Mesodermal cell (in vitro differentiated cells): Measurements from ENCODE around the gene MYO19. TPM values are rescaled to one million over a fixed set of nuclear protein-coding genes. Genes with fewer than 3 reads are reported as not detected.

Experiments used
- H3K27ac ChIP-seq: 2 replicates; pipeline ENCODE4 v1.7.0; 2013; ENCODE audit warnings: mild to moderate bottlenecking, low read depth, low read length, moderate library complexity; ENCODE audit not compliant: severe bottlenecking
- H3K36me3 ChIP-seq: 2 replicates; pipeline ENCODE4 v1.7.1; 2013; ENCODE audit warnings: mild to moderate bottlenecking, low read length, moderate library complexity; ENCODE audit not compliant: control insufficient read depth, insufficient read depth
- H3K4me1 ChIP-seq: one replicate; pipeline ENCODE4 v1.7.1; 2013; ENCODE audit warnings: mild to moderate bottlenecking, low read length; ENCODE audit not compliant: insufficient read depth, control insufficient read depth, poor library complexity, severe bottlenecking
- H3K4me3 ChIP-seq: 2 replicates; pipeline ENCODE4 v1.7.0; 2013; ENCODE audit warnings: low read length, control low read depth, mild to moderate bottlenecking; ENCODE audit not compliant: insufficient read depth, poor library complexity, severe bottlenecking; ENCODE audit errors: extremely low read depth
- H3K9me3 ChIP-seq: 2 replicates; pipeline ENCODE4 v1.7.1; 2013; ENCODE audit warnings: mild to moderate bottlenecking, low read length, moderate library complexity; ENCODE audit not compliant: control insufficient read depth
- WGBS, 2 experiments: methylation state at CpG; one replicate each; pipeline ENCODE4 v1.1.5; 2013; ENCODE audit warnings: missing lambda C conversion rate in 2 of 2; ENCODE audit not compliant: insufficient coverage in 2 of 2; 5-methylcytosine and 5-hydroxymethylcytosine counted together
- polyA plus RNA-seq, 2 experiments: library from polyadenylated mRNA; stranded (reverse); fragments of 50-300 nt; gene quantifications; one replicate each; pipeline ENCODE4 v1.2.3, GENCODE V29; 2013

The MYO19 gene
- polyA plus RNA-seq (2013, experiment 1 of 2): 46.2 TPM
- polyA plus RNA-seq (2013, experiment 2 of 2): 36.0 TPM

GRCh38 chr17:36534840-36535668 is at the start of gene MYO19, which contains the start of gene PIGW:
Gene MYO19 (minus strand): TSS chr17:36534868. CDS start chr17:36532538, 2,330 bp downstream.
Gene PIGW (plus strand): TSS chr17:36534987. CDS start chr17:36537102, 2,115 bp downstream.
- H3K4me3 ChIP-seq: peak within 1 kb of the TSS; percentile 80
- peak within 1 kb of the TSS; percentile 95 for H3K27ac ChIP-seq
- peaks cover 71% of the 10 kb centered on the region for H3K36me3 ChIP-seq
- 1% methylated on average over 67 to 75 of the region's 83 CpGs for WGBS, 2 experiments
- no peaks in the 10 kb centered on the region for H3K9me3 ChIP-seq
- H3K4me1 ChIP-seq: peaks cover 4% of the 10 kb centered on the region

- H3K9me3 ChIP-seq: no peaks in the 10 kb centered on the region
- no peaks in the 10 kb centered on the region for H3K4me1 ChIP-seq
- H3K36me3 ChIP-seq: peaks cover 93% of the 10 kb centered on the region
- WGBS, 2 experiments: 100% methylated on average over 1 of the region's 1 CpG; no CpG with 5 or more reads in 1 of the 2 experiments
- no peak overlapping the region for H3K4me3 ChIP-seq
- H3K27ac ChIP-seq: no peak overlapping the region
These were observed 49.1 kb upstream of the MYO19 start for GRCh38 chr17:36583787-36584186.

- peaks cover 78% of the 10 kb centered on the region for H3K36me3 ChIP-seq
- H3K4me1 ChIP-seq: no peaks in the 10 kb centered on the region
- WGBS, 2 experiments: 100% methylated on average over 1 of the region's 2 CpGs
- no peak overlapping the region for H3K4me3 ChIP-seq
- H3K9me3 ChIP-seq: no peaks in the 10 kb centered on the region
- no peak overlapping the region for H3K27ac ChIP-seq
These were observed 44.0 kb upstream of the MYO19 start for GRCh38 chr17:36578671-36579070.

- H3K9me3 ChIP-seq: no peaks in the 10 kb centered on the region
- no peak overlapping the region for H3K4me3 ChIP-seq
- H3K27ac ChIP-seq: no peak overlapping the region
- H3K4me1 ChIP-seq: no peaks in the 10 kb centered on the region
- peaks cover 82% of the 10 kb centered on the region for H3K36me3 ChIP-seq
- 100% methylated on average over 1 to 2 of the region's 2 CpGs for WGBS, 2 experiments
These were observed 42.1 kb upstream of the MYO19 start for GRCh38 chr17:36576793-36577192.

GRCh38 chr17:36575028-36575427 is 40.4 kb upstream of the MYO19 start:
- 94 to 97% methylated on average over 6 to 9 of the region's 12 CpGs for WGBS, 2 experiments
- Histone ChIP-seq H3K27ac (no peak overlapping the region), H3K4me3 (no peak overlapping the region), H3K4me1 (no peaks in the 10 kb centered on the region), H3K36me3 (peaks cover 81% of the 10 kb centered on the region), H3K9me3 (no peaks in the 10 kb centered on the region)

- Histone ChIP-seq H3K4me1 (no peaks in the 10 kb centered on the region), H3K36me3 (peaks cover 89% of the 10 kb centered on the region), H3K27ac (no peak overlapping the region), H3K9me3 (no peaks in the 10 kb centered on the region), H3K4me3 (no peak overlapping the region)
- 100% methylated on average over 3 of the region's 4 CpGs for WGBS, 2 experiments
These were observed 31.4 kb upstream of the MYO19 start for GRCh38 chr17:36566081-36566480.

- Histone ChIP-seq H3K9me3 (no peaks in the 10 kb centered on the region), H3K4me1 (no peaks in the 10 kb centered on the region), H3K27ac (no peak overlapping the region), H3K36me3 (peaks cover 54% of the 10 kb centered on the region), H3K4me3 (no peak overlapping the region)
- WGBS, 2 experiments: 93 to 94% methylated on average over 2 of the region's 3 CpGs
These were observed 18.8 kb upstream of the MYO19 start for GRCh38 chr17:36553459-36553858.

- no peak overlapping the region for H3K27ac ChIP-seq
- H3K36me3 ChIP-seq: peaks cover 41% of the 10 kb centered on the region
- H3K4me3 ChIP-seq: no peak overlapping the region
- no peaks in the 10 kb centered on the region for H3K9me3 ChIP-seq
- 92 to 98% methylated on average over 8 of the region's 8 CpGs for WGBS, 2 experiments
- H3K4me1 ChIP-seq: peaks cover 8% of the 10 kb centered on the region
These were observed 16.1 kb upstream of the MYO19 start for GRCh38 chr17:36550491-36551417.

GRCh38 chr17:36547776-36548175 is 13.1 kb upstream of the MYO19 start:
- H3K36me3 ChIP-seq: peaks cover 34% of the 10 kb centered on the region
- no peak overlapping the region for H3K4me3 ChIP-seq
- no peaks in the 10 kb centered on the region for H3K9me3 ChIP-seq
- H3K27ac ChIP-seq: no peak overlapping the region
- H3K4me1 ChIP-seq: peaks cover 8% of the 10 kb centered on the region

GRCh38 chr17:36546418-36547093 is 11.9 kb upstream of the MYO19 start:
- H3K27ac ChIP-seq: peak overlapping the region; percentile 92
- peaks cover 8% of the 10 kb centered on the region for H3K4me1 ChIP-seq
- H3K4me3 ChIP-seq: peak overlapping the region; percentile 89
- 32 to 43% methylated on average over 4 of the region's 7 CpGs for WGBS, 2 experiments
- peaks cover 36% of the 10 kb centered on the region for H3K36me3 ChIP-seq
- no peaks in the 10 kb centered on the region for H3K9me3 ChIP-seq
